ENCODE results near the gene SUSD1.
"Not testable (repeated sequence)": the region's sequence is repeated elsewhere in the genome, so short reads cannot be mapped to it uniquely, and the experiment has no call there.

The SUSD1 gene

GRCh38 chr9:112078432-112078831, 96.7 kb downstream of the SUSD1 start:
- Histone ChIP-seq H3K4me2 (no peak overlapping the region), H3K79me2 (ENCODE audit: insufficient read depth, low read depth) (no peaks in the 10 kb centered on the region), H2AFZ (ENCODE audit: low read depth) (no peak overlapping the region), H3K4me1 (ENCODE audit: low read depth, poor library complexity, severe bottlenecking) (no peaks in the 10 kb centered on the region), H4K20me1 (ENCODE audit: insufficient read depth) (no peaks in the 10 kb centered on the region), H3K36me3 (ENCODE audit: insufficient read depth) (no peaks in the 10 kb centered on the region), H3K27me3 (ENCODE audit: insufficient read depth, low read depth) (no peaks in the 10 kb centered on the region), H3K4me3 (IDR thresholded peaks at IDR 0.05; ENCODE audit: insufficient read depth, low read depth, low read length) (no peak overlapping the region), H3K27ac (no peak overlapping the region), H3K9ac (no peak overlapping the region)
- TF ChIP-seq, protein P1, sequence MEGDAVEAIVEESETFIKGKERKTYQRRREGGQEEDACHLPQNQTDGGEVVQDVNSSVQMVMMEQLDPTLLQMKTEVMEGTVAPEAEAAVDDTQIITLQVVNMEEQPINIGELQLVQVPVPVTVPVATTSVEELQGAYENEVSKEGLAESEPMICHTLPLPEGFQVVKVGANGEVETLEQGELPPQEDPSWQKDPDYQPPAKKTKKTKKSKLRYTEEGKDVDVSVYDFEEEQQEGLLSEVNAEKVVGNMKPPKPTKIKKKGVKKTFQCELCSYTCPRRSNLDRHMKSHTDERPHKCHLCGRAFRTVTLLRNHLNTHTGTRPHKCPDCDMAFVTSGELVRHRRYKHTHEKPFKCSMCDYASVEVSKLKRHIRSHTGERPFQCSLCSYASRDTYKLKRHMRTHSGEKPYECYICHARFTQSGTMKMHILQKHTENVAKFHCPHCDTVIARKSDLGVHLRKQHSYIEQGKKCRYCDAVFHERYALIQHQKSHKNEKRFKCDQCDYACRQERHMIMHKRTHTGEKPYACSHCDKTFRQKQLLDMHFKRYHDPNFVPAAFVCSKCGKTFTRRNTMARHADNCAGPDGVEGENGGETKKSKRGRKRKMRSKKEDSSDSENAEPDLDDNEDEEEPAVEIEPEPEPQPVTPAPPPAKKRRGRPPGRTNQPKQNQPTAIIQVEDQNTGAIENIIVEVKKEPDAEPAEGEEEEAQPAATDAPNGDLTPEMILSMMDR (conservative IDR thresholded peaks at IDR 0.05; ENCODE audit: low read depth, low read length) = no peak

DNA sequence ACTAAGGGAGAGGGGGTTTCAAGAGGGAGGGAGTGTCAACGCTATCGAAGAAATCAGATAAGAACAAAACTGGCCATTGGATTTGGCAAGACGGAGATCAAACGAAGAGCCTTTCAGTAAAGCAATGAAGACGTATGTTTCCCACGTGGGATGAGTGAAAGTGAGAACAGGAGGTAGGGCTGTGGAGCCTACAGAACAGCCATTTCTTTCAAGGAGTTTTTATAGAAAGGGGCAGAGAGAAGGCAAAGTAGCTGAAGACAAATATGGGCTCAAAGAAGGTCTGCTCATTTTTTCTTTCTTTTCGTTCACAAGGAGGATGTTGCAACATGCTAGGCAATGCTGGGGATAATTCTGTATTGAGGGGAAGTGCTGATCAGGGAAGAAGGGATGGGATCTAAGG, 98.3 kb downstream of the SUSD1 start:
- Histone ChIP-seq H3K9ac (no peak overlapping the region), H3K36me3 (ENCODE audit: insufficient read depth) (no peaks in the 10 kb centered on the region), H3K4me2 (no peak overlapping the region), H3K27ac (no peak overlapping the region), H3K27me3 (ENCODE audit: insufficient read depth, low read depth) (no peaks in the 10 kb centered on the region), H3K4me1 (ENCODE audit: low read depth, poor library complexity, severe bottlenecking) (no peaks in the 10 kb centered on the region), H3K79me2 (ENCODE audit: insufficient read depth, low read depth) (no peaks in the 10 kb centered on the region), H4K20me1 (ENCODE audit: insufficient read depth) (no peaks in the 10 kb centered on the region), H3K4me3 (IDR thresholded peaks at IDR 0.05; ENCODE audit: insufficient read depth, low read depth, low read length) (no peak overlapping the region), H2AFZ (ENCODE audit: low read depth) (no peak overlapping the region)
- TF ChIP-seq, protein P1 (conservative IDR thresholded peaks at IDR 0.05; ENCODE audit: low read depth, low read length) = no peak

- TF ChIP-seq, protein P1 (conservative IDR thresholded peaks at IDR 0.05; ENCODE audit: low read depth, low read length) = peak; percentile 6; the same call in 1 of the 2 replicates
- Histone ChIP-seq H3K9ac (no peak overlapping the region), H3K27me3 (ENCODE audit: insufficient read depth, low read depth) (no peaks in the 10 kb centered on the region), H3K36me3 (ENCODE audit: insufficient read depth) (no peaks in the 10 kb centered on the region), H3K4me3 (IDR thresholded peaks at IDR 0.05; ENCODE audit: insufficient read depth, low read depth, low read length) (no peak overlapping the region), H3K79me2 (ENCODE audit: insufficient read depth, low read depth) (no peaks in the 10 kb centered on the region), H4K20me1 (ENCODE audit: insufficient read depth) (no peaks in the 10 kb centered on the region), H3K27ac (no peak overlapping the region), H2AFZ (ENCODE audit: low read depth) (no peak overlapping the region), H3K4me1 (ENCODE audit: low read depth, poor library complexity, severe bottlenecking) (no peaks in the 10 kb centered on the region), H3K4me2 (no peak overlapping the region)
Observed at GRCh38 chr9:112075009-112075378, 100.1 kb downstream of the SUSD1 start.

DNA sequence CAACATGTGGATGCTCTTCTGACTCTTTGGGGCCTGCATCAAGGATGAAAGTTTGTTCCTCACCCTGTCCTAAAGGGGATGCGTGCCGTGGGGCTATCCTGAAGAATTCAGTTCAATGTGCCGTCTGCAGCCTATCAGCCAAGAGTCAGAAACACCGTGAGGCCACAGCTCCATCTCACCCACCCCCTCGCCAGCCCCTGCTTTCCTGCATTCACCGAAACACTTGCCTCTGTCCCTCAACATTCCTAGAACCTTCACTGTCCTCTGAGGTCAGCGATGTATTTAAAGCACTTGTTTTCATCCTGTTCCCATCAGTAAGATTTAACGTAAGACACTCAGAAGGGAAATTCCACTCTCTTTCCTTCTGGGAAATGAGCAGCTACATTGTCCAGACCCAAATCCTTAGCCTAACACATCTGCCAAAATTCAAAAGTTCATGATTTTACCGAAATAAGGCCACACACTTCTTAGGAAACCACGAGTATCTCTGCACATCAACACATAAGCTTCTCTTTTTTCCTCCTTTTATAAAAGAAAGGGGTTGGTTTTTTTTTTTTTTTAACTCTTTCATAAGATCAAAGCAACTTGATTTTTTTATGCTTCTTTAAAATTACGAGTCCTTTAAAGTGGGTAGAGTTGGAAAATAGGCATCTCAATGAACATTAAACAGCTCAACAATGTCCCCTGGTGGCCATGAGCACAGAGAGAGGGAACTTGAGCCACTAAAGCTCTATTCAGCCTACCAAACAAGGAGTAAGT, 100.7 kb downstream of the SUSD1 start:
- H3K36me3 ChIP-seq (ENCODE audit: insufficient read depth) = no peaks in the 10 kb centered on the region
- H4K20me1 ChIP-seq (ENCODE audit: insufficient read depth) = no peaks in the 10 kb centered on the region
- no peak overlapping the region for H3K9ac ChIP-seq
- no peak overlapping the region for H3K4me2 ChIP-seq
- H3K4me1 ChIP-seq (ENCODE audit: low read depth, poor library complexity, severe bottlenecking) = no peaks in the 10 kb centered on the region
- no peaks in the 10 kb centered on the region for H3K27me3 ChIP-seq (ENCODE audit: insufficient read depth, low read depth)
- H2AFZ ChIP-seq (ENCODE audit: low read depth) = no peak overlapping the region
- TF ChIP-seq, protein P1 (conservative IDR thresholded peaks at IDR 0.05; ENCODE audit: low read depth, low read length) = peak; percentile 94
- no peak overlapping the region for H3K27ac ChIP-seq
- H3K79me2 ChIP-seq (ENCODE audit: insufficient read depth, low read depth) = no peaks in the 10 kb centered on the region
- no peak overlapping the region for H3K4me3 ChIP-seq (IDR thresholded peaks at IDR 0.05; ENCODE audit: insufficient read depth, low read depth, low read length)

GRCh38 chr9:112073639-112074173, 101.4 kb downstream of the SUSD1 start:
- not testable (repeated sequence) for H3K27ac ChIP-seq; H3K27me3 ChIP-seq (ENCODE audit: insufficient read depth, low read depth)

More at GRCh38 chr9:112073639-112074173, 101.4 kb downstream of the SUSD1 start:
- not testable (repeated sequence) for H3K4me1 ChIP-seq (ENCODE audit: low read depth, poor library complexity, severe bottlenecking); H3K4me2 ChIP-seq; H4K20me1 ChIP-seq (ENCODE audit: insufficient read depth); H3K79me2 ChIP-seq (ENCODE audit: insufficient read depth, low read depth); H3K9ac ChIP-seq; H2AFZ ChIP-seq (ENCODE audit: low read depth); H3K36me3 ChIP-seq (ENCODE audit: insufficient read depth); H3K4me3 ChIP-seq (IDR thresholded peaks at IDR 0.05; ENCODE audit: insufficient read depth, low read depth, low read length)
